HG03575 (cell line): ENCODE results near the gene TERT.

Experiments used
- ATAC-seq: cut with Tn5 transposase; IDR thresholded peaks from one replicate; pipeline ENCODE4 v1.9.1; 2021; ENCODE audit not compliant: unreplicated experiment, insufficient number of reproducible peaks, low FRiP score; ENCODE audit errors: extremely low read depth

TERT gene

DNA sequence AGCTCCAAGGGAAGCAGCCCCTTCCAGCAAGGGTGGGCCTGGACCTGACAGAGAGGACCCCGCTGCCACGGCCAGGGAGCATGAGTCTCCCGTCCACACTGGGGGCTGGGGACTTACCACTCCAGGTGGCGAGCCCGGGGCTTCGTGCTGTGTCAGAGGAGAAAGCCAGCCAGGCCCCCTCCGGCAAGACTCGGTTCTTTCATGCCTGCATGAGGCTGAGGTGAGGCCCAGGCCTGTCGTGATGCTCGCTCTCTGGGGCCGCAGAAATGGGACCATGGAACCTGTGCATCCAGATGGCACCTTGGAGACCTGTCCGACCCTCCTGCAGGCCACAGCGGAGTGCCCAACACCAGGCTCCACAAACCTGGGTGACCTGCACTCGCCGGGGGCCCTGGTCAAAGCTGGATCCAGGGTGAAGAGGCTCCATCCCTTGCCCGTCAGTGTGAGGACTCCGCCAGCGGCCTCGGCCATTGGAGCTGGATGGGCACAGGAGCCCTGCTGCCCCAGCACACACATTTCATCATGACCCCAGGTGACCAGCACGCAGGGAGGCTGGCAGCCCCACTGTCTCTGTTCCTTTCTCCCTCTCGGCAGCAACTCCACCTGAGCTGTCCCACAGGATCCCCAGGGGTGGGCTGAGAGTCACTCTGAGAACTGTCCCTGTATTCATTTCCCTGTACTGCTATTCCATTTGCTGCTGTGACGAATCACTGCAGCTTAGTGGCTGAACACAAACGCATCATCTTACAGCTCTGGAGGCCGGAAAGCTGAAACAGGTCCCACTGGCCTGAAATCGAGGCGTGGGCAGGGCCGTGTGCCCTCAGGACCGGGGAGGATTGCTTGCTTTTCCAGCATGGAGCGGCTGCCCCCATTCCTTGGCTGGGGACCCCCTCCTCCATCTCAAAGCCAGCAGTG, 45.2 kb downstream of the TERT start:
- no peak for ATAC-seq

DNA sequence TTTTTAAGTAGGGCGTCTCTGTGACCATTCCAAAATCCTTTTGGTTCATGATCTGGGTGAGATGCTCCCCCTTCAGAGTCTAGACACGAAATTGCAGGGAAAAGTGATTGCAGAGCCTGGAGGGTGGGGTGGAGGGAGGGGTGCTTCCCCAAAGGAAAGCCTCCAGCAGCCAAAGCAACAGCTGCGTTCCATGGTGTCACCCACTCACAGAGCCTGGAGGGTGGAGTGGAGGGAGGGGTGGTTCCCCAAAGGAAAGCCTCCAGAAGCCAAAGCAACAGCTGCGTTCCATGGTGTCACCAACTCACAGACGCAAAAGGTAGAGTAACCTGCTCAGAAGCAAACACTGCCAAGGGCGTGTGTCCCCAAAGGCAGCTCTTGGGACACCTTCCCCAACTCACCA, 47.1 kb downstream of the TERT start:
- ATAC-seq, result no peak

DNA sequence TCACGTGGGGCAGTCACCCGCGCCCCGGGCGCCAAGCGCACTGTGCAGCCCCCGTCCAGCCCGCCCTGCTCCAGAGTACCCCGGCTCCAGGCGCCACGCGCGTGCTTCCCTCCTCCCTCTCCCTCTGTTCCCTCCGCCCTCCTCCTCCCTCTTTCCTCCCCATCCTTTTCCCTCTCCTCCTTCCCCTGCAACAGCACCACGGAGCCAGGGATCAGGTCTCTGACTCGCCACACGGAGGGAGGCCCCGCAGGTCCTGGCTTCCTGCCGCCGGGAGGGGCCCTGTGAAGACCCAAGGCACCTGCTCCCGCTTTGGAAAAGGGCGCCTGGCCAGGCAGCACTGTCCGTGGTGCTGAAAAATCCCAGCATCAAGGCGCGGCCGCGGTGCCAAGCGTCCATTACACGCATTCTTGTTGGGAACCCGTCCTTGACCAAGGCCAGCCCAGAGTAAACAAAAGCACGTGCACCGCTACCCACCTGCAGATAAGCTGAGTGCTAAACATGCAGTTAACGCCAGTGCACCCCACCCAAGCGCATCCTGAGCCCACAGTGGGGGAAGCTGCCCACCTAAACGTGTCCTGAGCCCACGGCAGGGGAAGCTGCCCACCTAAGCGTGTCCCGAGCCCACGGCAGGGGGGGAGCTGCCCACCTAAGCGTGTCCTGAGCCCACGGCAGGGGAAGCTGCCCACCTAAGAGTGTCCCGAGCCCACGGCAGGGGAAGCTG, 48.0 kb downstream of the TERT start:
- ATAC-seq, result no peak

DNA sequence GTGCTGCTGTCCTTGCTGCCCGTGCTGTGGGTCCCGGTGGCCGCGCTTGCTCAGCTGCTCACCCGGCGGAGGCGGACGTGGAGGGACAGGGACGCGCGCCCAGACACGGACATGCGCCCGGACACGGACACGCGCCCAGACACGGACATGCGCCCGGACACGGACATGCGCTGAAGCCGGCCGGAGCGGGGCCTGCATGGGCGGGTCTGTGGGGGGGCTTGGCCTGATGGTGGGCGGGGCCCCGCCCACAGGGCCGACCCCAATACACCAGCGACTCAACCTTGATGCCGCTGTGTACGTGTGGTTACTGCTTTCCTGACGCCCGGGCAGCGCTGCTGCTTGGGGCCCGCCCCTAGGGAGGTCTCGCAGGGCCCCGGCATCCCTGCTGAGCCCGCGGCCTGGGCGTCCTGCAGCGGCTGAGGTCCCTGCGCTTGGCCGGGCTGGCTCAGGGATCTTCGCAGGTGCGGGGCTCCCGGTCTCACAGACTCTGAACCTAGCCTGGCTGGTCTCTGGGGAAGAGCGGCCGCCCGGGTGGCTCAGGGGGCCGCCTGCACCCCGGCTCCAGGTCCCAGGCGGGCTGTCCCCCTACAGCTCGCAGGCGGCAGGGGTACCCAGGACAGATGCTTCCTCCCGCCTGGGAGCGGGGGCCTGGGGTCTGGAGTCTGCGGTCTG, 48.8 kb downstream of the TERT start:
- no peak for ATAC-seq

DNA sequence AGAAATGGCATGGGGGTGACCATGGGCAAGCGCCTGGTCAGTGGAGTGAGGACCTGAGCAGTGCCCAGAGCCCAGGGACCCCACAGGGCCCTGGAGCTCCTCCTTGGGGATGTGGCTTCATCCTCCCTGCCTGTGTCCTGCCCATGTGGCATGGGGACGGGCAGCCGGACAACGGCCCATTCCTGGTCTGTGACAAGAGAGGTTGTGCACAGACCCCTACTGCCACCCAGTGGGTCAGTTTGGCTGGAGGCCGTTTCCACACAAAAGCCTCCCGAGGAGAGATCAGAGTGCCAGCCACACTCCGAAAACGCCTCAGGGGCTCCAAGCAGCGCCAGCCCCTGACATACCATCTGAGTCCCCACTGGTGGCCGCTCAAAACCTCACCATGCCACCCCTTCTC, 49.9 kb downstream of the TERT start:
- no peak for ATAC-seq

DNA sequence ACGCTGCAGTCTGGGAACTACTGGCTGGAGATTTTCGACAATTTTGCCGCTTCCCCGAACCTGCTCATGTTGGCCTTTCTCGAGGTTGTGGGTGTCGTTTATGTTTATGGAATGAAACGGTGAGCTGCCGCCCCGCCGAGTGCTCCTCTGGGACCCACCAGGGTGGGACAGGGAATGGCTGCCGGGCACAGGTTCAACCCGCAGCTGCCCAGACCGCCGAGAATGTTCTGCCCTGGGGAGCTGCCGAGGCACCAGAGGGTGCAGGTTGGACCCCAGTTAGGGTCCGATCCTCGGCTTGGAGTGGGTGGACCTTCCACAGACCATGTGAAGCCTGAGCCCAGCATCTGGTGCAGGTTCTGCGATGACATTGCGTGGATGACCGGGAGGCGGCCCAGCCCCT, 50.6 kb downstream of the TERT start:
- ATAC-seq, result no peak

DNA sequence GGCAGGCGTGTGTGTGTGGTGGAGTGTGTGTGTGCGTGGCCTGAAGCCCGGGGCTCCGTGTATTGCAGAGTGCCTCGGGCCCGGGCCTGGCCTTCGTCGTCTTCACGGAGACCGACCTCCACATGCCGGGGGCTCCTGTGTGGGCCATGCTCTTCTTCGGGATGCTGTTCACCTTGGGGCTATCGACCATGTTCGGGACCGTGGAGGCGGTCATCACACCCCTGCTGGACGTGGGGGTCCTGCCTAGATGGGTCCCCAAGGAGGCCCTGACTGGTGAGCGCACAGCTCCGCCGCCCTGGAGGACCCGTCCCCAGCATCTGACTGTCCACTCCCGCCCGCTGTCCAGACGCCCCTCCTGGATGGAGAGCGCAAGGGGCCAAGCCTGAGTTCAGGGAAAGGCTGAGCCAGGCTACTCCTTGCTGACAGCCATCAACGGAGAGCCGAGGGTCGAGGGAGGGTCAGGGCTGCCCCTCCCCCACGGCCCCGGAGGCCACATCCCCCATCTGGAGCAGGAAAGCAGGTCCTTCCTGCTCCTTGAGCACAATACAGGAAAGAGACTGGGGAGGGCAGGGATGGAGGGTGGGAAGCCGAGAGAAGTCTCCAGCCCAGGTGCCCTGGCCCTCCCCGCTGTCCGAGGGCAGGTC, 51.3 kb downstream of the TERT start:
- no peak for ATAC-seq

DNA sequence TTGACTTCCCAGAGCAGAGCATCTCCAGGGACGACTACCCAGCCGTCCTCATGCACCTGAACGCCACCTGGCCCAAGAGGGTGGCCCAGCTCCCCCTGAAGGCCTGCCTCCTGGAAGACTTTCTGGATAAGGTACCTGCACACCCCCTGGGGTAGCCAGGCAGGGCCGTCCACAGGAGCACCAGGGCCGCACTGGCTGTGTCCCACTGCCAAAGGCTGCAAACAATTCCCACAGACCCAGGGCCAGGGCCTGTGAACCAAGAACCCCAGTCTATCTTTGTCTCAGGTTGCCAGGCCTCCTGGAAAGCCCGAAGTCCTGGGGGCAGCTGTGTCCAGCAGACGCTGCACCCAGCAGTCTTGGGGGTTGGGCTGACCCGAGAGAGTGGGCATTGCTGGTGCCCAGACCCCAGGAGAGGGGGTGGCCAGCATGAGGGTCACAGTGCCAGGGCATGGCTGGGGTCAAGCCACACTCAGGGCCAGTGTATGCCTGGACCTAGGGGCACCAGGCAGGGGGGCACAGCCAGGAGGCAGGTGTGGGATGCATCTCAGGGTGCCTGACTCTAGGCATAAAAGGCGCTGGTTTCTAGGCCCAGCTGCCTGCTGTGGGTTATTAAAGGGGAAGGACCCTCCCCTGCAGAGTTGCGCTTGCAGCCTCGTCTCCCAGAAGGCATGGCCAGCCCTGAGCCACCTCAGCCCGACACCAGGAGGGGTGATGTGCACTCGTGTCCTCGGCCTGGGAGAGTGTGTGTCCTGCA, 52.0 kb downstream of the TERT start:
- no peak for ATAC-seq

DNA sequence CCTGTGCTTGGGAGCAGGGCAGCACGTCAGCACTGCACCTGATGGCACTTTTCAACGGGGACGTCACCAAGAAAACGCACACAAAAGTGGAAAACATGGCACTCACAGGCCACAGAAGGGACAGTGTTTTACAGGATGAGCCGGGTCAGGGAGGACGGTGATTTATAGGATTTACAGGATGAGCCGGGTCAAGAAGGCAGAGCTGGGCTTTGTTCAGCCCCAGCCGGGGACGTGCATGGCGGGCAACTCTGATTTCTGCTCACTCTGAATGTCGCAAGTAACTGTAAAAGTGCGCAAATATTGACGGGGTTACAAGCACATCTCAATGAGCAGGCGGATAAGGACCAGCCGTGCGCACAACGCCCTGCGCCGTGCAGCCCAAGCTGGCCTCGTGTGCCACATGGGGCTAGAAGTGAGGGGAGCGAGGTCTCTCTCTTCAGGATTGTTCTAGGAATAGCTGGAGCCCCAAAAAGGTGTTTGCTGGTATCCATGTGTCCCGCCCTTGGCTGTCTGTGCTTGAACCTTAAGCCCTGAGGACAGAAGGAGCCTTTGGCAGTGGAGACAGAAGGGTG, 53.3 kb downstream of the TERT start:
- no peak for ATAC-seq

DNA sequence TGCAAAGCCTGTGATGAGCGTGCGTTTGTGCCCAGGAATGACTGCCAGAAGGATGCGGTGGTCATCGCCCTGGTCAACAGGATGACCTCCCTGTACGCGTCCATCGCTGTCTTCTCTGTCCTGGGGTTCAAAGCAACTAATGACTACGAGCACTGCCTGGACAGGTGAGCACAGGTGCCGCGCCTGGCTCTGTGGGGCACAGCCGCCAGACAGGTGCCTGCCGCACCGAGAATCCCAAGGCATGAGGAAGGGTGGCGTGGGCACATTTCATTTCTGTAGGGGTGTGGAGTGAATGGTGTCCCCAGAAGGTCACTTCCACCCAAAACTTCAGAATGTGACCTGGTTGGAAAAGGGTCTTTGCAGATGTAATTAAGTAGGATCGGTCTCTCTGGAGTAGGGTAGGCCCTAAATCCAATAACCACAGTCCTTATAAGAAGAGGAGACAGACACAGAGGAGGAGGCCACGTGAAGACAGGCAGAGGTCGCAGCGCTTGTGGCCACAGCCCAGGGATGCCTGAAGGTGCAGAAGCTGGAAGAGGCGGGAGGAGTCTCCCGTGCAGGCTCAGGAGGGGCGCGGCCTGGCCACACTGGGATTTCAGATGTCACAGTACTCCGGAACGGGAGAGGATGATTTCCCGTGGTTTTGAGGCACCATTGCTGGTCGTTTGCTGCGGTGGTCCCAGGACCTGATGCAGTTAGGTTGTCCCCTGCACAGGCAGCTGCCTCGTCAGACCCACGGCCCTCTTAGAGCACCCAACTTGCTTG, 54.2 kb downstream of the TERT start:
- no peak for ATAC-seq

DNA sequence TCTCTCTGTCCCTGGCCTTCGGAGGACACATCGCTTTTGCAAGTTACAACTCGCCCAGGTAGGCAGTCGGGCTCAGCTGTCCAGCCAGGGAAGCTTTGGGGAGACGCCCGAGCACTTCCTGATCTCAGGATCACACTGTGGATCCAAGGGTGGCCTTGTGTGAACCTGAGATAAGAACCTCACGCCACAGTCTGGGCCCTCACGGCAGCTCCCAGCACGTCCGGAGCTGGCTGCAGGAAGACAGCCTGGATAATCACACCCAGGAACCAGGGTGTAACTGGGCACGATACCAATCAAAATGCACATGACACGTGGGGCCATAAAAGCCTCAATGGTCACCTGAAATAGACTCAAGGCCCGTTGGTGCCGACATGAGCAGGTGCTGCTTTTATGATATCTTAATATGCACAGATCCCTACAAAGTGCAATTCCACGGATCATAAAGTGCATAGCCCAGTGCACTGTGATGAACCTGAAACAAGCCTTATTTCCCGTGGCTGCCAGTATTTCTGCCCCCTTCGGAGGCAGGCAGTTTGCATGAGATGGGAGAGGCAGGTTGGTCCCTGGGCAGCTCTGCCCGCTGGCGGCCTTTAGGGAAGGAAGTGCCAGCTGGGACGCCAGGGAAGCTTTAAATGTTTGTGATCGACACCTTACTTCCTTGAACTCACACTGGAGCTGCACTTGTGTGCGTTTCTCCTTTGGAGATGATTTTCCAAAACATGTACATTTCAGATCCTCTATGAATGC, 55.2 kb downstream of the TERT start:
- ATAC-seq, result no peak

DNA sequence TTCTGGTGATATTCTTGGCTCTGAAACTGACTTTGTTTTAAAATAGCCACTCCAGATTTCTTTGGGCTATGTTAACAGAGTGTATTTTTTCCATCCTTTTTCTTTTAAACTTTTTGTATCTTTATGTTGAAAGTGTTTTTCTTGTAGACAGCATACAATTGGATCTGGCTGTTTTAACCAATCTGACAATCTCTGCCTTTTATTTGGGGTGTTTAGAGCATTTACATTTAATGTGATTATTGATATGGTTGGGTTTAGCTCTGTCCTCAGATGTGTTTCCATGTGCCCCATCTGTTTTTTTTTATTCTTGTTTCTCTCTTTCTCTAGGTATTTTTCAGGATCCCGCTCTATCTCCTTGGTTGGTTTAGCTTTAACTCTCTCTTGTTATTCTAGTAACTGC, 59.0 kb downstream of the TERT start:
- ATAC-seq, result no peak

DNA sequence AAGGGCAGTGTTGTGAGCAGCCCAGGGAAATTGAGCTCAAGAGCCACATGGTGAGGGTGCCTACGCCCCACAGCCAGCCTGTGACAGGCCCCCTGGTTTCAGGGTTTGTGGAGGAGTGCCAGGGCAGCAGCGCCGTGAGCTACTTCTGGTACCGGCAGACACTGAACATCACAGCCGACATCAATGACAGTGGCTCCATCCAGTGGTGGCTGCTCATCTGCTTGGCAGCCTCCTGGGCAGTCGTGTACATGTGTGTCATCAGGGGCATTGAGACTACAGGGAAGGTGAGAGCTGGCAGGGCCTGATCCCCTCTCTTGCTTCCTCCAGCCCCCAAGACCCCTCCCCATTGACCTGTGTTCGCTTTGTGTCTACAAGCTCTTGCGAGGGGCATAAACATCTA, 59.5 kb downstream of the TERT start:
- no peak for ATAC-seq

DNA sequence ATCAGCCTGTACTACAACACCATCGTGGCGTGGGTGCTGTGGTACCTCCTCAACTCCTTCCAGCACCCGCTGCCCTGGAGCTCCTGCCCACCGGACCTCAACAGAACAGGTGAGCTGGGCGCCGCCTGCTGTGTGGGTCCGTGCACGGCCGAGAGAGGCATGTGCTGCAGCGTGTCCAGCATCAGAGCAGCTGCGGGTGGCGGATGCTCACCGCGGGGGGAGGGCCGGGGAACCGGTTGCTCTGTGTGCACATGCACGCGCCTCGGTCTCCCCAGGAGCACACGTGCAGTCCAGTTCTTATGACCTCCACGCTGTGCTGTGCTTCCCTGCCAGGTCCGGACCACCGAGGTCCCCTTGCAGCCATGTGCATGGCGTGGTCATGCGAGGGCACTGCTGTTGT, 62.1 kb downstream of the TERT start:
- ATAC-seq, result no peak

DNA sequence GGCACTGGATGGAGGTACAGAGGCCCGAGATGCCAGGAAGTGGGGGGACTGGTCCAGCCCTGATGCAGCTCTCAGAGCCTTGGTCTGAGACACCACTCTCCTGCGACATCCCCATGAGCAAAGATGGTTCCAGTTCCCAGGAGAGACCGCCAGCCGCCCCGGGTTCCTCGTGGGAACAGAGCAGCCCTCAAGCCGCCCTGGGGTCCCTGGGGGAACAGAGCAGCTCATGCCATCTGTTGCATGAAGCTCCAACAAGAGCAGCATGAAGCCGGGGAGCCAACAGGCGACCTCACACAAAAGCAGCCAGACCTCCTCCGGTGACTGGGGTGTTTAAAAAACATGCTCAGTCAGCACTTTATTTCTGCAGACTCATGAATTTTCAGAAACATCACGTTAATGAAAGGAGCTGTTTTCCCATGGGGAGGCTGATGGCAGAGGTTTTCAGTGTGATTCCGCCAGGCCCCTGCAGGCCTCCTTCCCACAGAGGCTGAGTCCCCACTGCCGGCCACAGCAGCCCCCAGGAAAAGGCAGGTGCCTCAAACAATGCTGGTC, 63.4 kb downstream of the TERT start:
- ATAC-seq, result no peak

DNA sequence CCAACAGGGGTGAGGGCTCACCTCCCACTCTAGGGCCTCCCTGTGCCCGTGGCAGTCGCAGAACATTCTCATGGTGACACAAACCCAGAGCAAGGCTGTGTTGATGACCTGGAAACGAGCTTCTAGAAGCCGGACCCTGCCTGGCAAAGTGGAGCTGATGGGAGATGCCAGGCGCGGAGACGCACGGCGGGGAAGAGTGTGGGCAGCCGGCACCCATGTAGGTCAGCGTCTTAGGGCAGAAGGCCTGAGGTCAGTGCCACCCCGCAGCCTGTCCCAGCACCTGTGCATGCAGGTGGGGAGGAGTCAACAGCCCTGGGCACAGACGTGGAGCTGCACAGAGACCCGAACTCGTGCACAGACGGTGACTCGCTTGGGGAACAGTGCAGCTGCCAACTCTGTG, 64.3 kb downstream of the TERT start:
- ATAC-seq, result no peak

DNA sequence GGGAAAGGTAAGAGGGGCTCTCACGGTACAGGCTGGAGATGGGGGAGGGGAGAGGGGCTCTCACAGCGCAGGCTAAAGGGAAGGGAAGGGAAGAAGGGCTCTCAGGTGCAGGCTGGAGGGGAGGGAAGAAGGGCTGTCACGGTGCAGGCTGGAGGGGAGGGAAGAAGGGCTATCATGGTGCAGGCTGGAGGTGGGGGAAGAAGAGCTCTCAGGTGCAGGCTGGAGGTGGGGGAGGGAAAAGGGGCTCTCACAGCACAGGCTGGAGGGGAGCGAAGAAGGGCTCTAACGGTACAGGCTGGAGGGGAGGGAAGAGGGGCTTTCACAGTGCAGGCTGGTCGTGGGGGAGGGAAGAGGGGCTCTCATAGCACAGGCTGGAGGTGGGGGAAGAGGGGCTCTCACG, 65.0 kb downstream of the TERT start:
- no peak for ATAC-seq
